Adrenal gland (tissue), 12 donors: Measurements from ENCODE around the gene NFATC3. TPM values are rescaled to one million over a fixed set of nuclear protein-coding genes. Genes with fewer than 3 reads are reported as not detected.

ENCODE experiments used
- DNase-seq, 7 donors: peaks; one replicate each; pipeline ENCODE4 v3.0.0-alpha.2; 2019 to 2020
- H3K27ac ChIP-seq, 5 donors: fragments of 200-600 bp; sonication (generic) in 4 of 5; 1 replicate in 3 of 5; 2 replicates in 2 of 5; pipeline versions ENCODE4 v1.5.1 to v1.8.0; 2016 to 2020; ENCODE audit warnings: mild to moderate bottlenecking in 1 of 5
- H3K27me3 ChIP-seq: fragments of 200-600 bp; 2 replicates; pipeline ENCODE4 v1.8.0; 2021
- H3K36me3 ChIP-seq, 2 donors: fragments of 200-600 bp; replicated peaks in 1 of 2; 1 replicate in 1 of 2; 2 replicates in 1 of 2; pipeline versions ENCODE4 v1.5.1 to v1.8.0; 2018 to 2022
- H3K4me1 ChIP-seq, 2 donors: fragments of 200-600 bp; replicated peaks in 1 of 2; 1 replicate in 1 of 2; 2 replicates in 1 of 2; pipeline versions ENCODE4 v1.5.1 to v1.8.0; 2018 to 2021
- H3K4me3 ChIP-seq, 4 donors: fragments of 200-600 bp; sonication (generic) in 3 of 4; one replicate each; pipeline ENCODE4 v1.5.1; 2016 to 2018
- H3K9me3 ChIP-seq, 3 donors: fragments of 200-600 bp; sonication (generic) in 1 of 3; replicated peaks in 1 of 3; 1 replicate in 2 of 3; 2 replicates in 1 of 3; pipeline versions ENCODE4 v1.5.1 to v1.8.0; 2016 to 2021
- POLR2A ChIP-seq, 2 donors: fragments of 450-650 bp; IDR thresholded peaks; one replicate each; pipeline ENCODE4 v1.6.1; 2017; ENCODE audit warnings: antibody characterized with exemption in 2 of 2, mild to moderate bottlenecking in 2 of 2, moderate library complexity in 1 of 2
- WGBS, 4 donors: extraction: QIAGEN DNeasy Blood & Tissue Kit in 2 of 4; methylation state at CpG; one replicate each; pipeline versions ENCODE4 v1.1.5 to v1.1.7; 2013 to 2017; 5-methylcytosine and 5-hydroxymethylcytosine counted together
- intact Hi-C, 2 donors: fragments of 100-400 bp; cut with DNase I; formaldehyde crosslinking; loops; one replicate each; pipeline versions ENCODE4 v1.14.1 to v1.15.0; 2022 to 2023
- polyA plus RNA-seq, 3 donors: library from polyadenylated mRNA; stranded (reverse); fragments of 200-250 nt in 2 of 3; fragments of 350-450 nt in 1 of 3; fragmentation: Illumina TruSeq in 1 of 3; extraction: RNeasy Lipid Tissue Mini Kit (QIAGEN cat#74804) in 1 of 3; gene quantifications; one replicate each; pipeline ENCODE4 v1.2.3, GENCODE V29; 2013 to 2014
- total RNA-seq, 9 donors: library from RNA; depleted of rRNA in 4 of 9; stranded (reverse); fragments of >200 nt in 4 of 9; fragments of 120-200 nt in 1 of 9; fragmentation: NEBNext Ultra II Directional in 1 of 9; extraction: Animal tissue kit (Norgen Biotek cat#: 25700) in 1 of 9; gene quantifications; one replicate each; pipeline versions ENCODE4 v1.1.0 to v1.2.4, GENCODE V29; 2013 to 2023
- TF ChIP-seq, protein P1 (sequence below), 6 experiments: fragments of 450-650 bp in 4 of 6; fragments of 200-600 bp in 2 of 6; sonication (generic) in 1 of 6; IDR thresholded peaks; 1 replicate in 5 of 6; 2 replicates in 1 of 6; pipeline versions ENCODE4 v1.5.1 to v1.8.0; 2016 to 2021; ENCODE audit warnings: antibody characterized with exemption in 6 of 6, mild to moderate bottlenecking in 2 of 6, moderate library complexity in 1 of 6
- donor health status: healthy with polysubstance abuse.
- donor health status: Bipolar disorder and iron deficiency.
- donor health status: DM: yes; HTN: yes; CAD: no.
- donor health status: DM: no; HTN: no; CAD: no.
- donor health status: DM: no; HTN: no; CAD: no.
- donor health status: DM: yes; HTN: yes; CAD: no.

NFATC3 gene
- total and polyA plus RNA-seq, 12 donors = 6.6 to 81.2 (median 34.3) TPM

DNA sequence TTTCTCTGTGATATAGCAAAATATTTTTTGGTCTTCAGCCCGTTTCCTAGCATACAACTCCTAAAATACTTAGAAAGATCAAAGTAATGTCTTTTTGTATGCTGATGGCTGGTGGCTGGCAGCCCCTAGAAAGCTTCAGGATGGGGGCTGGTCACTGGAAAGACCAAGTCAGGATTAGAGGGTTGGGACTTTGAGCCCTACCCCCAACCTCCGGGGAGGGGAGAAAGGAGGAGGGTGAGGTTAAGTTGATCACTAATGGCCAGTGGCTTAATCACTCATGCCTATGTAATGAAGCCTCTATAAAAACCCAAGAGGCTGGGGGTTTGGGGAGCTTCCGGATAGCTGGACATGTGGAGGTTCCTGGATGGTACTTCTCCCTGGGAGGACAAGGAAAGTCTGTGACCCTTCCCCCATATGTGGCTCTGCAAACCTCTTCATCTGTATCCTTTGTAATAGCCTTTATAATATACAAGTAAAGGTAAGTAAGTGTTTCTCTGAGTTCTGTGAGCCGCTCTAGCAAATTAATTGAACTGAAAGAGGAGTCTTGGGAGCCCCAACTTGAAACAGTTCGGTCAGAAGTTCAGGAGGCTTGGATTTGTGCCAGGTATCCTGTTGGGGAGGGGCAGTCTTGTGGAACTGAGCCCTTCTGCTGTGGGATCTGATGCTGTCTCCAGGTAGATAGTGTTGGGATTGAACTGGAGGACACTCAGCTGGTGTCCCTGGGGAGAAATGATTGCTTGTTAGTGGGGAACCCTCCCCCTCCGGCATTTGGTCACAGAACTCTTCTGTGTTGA is 182.6 kb downstream of the NFATC3 start:
- Histone ChIP-seq H3K4me1 (peaks cover 37 to 48% of the 10 kb centered on the region in 2 donors), H3K36me3 (no peaks in the 10 kb centered on the region), H3K27ac (peak overlapping the region in 1 of 5 donors; percentile 24), H3K4me3 (no peak overlapping the region), H3K27me3 (no peaks in the 10 kb centered on the region), H3K9me3 (no peaks in the 10 kb centered on the region)
- 61 to 71% (median 70%) methylated on average over 6 of the region's 6 CpGs for WGBS, 4 donors
- no peak for DNase-seq
- intact Hi-C loops = no loop called here
- TF ChIP-seq POLR2A (IDR thresholded peaks at IDR 0.05) = no peak
- TF ChIP-seq, protein P1, sequence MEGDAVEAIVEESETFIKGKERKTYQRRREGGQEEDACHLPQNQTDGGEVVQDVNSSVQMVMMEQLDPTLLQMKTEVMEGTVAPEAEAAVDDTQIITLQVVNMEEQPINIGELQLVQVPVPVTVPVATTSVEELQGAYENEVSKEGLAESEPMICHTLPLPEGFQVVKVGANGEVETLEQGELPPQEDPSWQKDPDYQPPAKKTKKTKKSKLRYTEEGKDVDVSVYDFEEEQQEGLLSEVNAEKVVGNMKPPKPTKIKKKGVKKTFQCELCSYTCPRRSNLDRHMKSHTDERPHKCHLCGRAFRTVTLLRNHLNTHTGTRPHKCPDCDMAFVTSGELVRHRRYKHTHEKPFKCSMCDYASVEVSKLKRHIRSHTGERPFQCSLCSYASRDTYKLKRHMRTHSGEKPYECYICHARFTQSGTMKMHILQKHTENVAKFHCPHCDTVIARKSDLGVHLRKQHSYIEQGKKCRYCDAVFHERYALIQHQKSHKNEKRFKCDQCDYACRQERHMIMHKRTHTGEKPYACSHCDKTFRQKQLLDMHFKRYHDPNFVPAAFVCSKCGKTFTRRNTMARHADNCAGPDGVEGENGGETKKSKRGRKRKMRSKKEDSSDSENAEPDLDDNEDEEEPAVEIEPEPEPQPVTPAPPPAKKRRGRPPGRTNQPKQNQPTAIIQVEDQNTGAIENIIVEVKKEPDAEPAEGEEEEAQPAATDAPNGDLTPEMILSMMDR (IDR thresholded peaks at IDR 0.05) = no peak

- H3K36me3 ChIP-seq = peaks cover 0 to 13% of the 10 kb centered on the region in 2 donors
- peak overlapping the region in 2 of 5 donors; percentile 81 to 86 for H3K27ac ChIP-seq
- H3K4me3 ChIP-seq = no peak overlapping the region
- peaks cover 40 to 44% of the 10 kb centered on the region in 2 donors for H3K4me1 ChIP-seq
- TF ChIP-seq POLR2A (IDR thresholded peaks at IDR 0.05) = no peak
- intact Hi-C loops = no loop called here
- H3K9me3 ChIP-seq = no peaks in the 10 kb centered on the region
- DNase-seq = no peak
- WGBS, 4 donors = 95 to 98% (median 97%) methylated on average over 4 of the region's 4 CpGs
- no peaks in the 10 kb centered on the region for H3K27me3 ChIP-seq
Measured at GRCh38 chr16:68269793-68270192, 184.6 kb downstream of the NFATC3 start.

GRCh38 chr16:68270353-68270752 is 185.2 kb downstream of the NFATC3 start:
- intact Hi-C loops = no loop called here
- peak overlapping the region in 4 of 5 donors; percentile 64 to 86 (median 82) for H3K27ac ChIP-seq
- WGBS, 4 donors = 0 to 45% (median 0%) methylated on average over 1 of the region's 1 CpG
- H3K36me3 ChIP-seq = peaks cover 0 to 15% of the 10 kb centered on the region in 2 donors
- H3K9me3 ChIP-seq = no peaks in the 10 kb centered on the region
- TF ChIP-seq, protein P1 (IDR thresholded peaks at IDR 0.05) = no peak
- TF ChIP-seq POLR2A (IDR thresholded peaks at IDR 0.05) = no peak
- peaks cover 40 to 43% of the 10 kb centered on the region in 2 donors for H3K4me1 ChIP-seq
- no peak for DNase-seq
- H3K4me3 ChIP-seq = no peak overlapping the region
- no peaks in the 10 kb centered on the region for H3K27me3 ChIP-seq

DNA sequence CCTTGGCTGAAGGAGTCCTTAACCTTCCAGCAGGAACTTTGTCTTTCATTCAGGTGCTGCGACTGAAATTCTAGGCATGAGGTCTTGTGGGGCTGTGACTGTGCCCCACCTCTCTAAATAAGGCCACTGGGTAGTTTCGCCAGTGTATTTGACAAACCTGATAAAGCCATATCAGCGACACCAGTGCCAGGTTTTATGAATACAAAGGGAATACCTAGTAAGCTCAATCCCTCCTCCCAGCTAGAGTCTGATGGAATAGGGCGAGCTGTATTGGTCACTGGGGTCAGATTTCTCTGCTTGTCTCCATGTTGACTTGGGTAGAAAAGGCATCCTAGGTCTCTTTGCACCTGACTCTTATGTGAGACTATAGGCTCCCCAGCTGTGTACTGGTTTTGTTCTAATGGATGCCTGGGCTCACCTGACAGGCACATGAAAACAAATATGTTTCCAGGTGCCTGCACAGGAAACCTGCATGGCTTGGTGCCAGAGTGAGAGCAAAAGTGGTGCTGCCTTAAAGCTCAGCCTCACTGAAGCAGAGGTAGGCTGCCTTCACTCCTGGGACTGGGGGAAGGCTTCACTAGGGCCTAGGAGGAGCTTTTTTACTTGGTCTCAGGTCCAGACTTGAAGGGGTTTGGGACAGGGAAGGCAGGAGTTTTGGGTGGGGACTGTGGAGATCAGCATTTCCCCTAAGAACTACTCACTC is 187.5 kb downstream of the NFATC3 start:
- H3K4me3 ChIP-seq = no peak overlapping the region
- no peak for DNase-seq
- H3K27me3 ChIP-seq = no peaks in the 10 kb centered on the region
- WGBS, 4 donors = 71 to 86% (median 78%) methylated on average over 4 of the region's 4 CpGs
- TF ChIP-seq POLR2A (IDR thresholded peaks at IDR 0.05) = no peak
- TF ChIP-seq, protein P1 (IDR thresholded peaks at IDR 0.05) = no peak
- peak overlapping the region in 3 of 5 donors; percentile 59 to 86 (median 81) for H3K27ac ChIP-seq
- H3K9me3 ChIP-seq = no peaks in the 10 kb centered on the region
- H3K4me1 ChIP-seq = peaks cover 43 to 46% of the 10 kb centered on the region in 2 donors
- peaks cover 0 to 15% of the 10 kb centered on the region in 2 donors for H3K36me3 ChIP-seq
- intact Hi-C loops = no loop called here
